ENCODE results near the gene DIP2C. TPM values are rescaled to one million over a fixed set of nuclear protein-coding genes. Genes with fewer than 3 reads are reported as not detected.

DIP2C gene
- total RNA-seq, 1 experiment from 2014 or later: 11.4 TPM

- H3K4me1 ChIP-seq: no peaks in the 10 kb centered on the region
- no peaks in the 10 kb centered on the region for H3K27me3 ChIP-seq (replicated peaks; ENCODE audit: control insufficient read depth, insufficient read depth, low read length)
- CTCF ChIA-PET: no interaction called here
- no peaks in the 10 kb centered on the region for H3K36me3 ChIP-seq (ENCODE audit: control insufficient read depth, insufficient read depth, low read length)
- no peaks in the 10 kb centered on the region for H3K27me3 Mint-ChIP-seq (ENCODE audit: insufficient read depth, unreplicated experiment)
- intact Hi-C loops (cut with micrococcal nuclease; ENCODE audit: unreplicated experiment): no loop called here
- H3K4me1 Mint-ChIP-seq (ENCODE audit: low read depth, unreplicated experiment): peaks cover 7% of the 10 kb centered on the region
- POLR2A ChIA-PET: no interaction called here
- no peak for TF ChIP-seq CTCF (IDR thresholded peaks at IDR 0.05; ENCODE audit: insufficient read depth in 1 of 2, low read depth in 1 of 2, low read length in 1 of 2, severe bottlenecking in 1 of 2, unreplicated experiment in 1 of 2)
- no TSS peak for BruUV-seq (replicated peaks)
- H3K4me3 Mint-ChIP-seq (ENCODE audit: unreplicated experiment): no peak overlapping the region
- H3K36me3 Mint-ChIP-seq (ENCODE audit: insufficient read depth, unreplicated experiment): no peaks in the 10 kb centered on the region
- H3K4me3 ChIP-seq (ENCODE audit: low read depth, low read length): no peak overlapping the region
- no peak overlapping the region for H3K27ac Mint-ChIP-seq (ENCODE audit: unreplicated experiment)
- H3K9me3 Mint-ChIP-seq (ENCODE audit: unreplicated experiment): no peaks in the 10 kb centered on the region
- no peak for DNase-seq
- no peaks in the 10 kb centered on the region for H3K9me3 ChIP-seq
Observed at GRCh38 chr10:583433-583832, 106.0 kb downstream of the DIP2C start.

GRCh38 chr10:581776-582330 lies 107.6 kb downstream of the DIP2C start:
- H3K27ac Mint-ChIP-seq (ENCODE audit: unreplicated experiment): no peak overlapping the region

GRCh38 chr10:580778-581177 lies 108.7 kb downstream of the DIP2C start:
- TF ChIP-seq CTCF (IDR thresholded peaks at IDR 0.05; ENCODE audit: insufficient read depth in 1 of 2, low read depth in 1 of 2, low read length in 1 of 2, severe bottlenecking in 1 of 2, unreplicated experiment in 1 of 2): no peak
- H3K27me3 ChIP-seq (replicated peaks; ENCODE audit: control insufficient read depth, insufficient read depth, low read length): no peaks in the 10 kb centered on the region
- H3K4me3 ChIP-seq (ENCODE audit: low read depth, low read length): no peak overlapping the region

More at GRCh38 chr10:581776-582330, 107.6 kb downstream of the DIP2C start:
- Histone ChIP-seq H3K4me3 (ENCODE audit: low read depth, low read length) (no peak overlapping the region), H3K27me3 (replicated peaks; ENCODE audit: control insufficient read depth, insufficient read depth, low read length) (no peaks in the 10 kb centered on the region), H3K9me3 (no peaks in the 10 kb centered on the region), H3K4me1 (no peaks in the 10 kb centered on the region), H3K36me3 (ENCODE audit: control insufficient read depth, insufficient read depth, low read length) (no peaks in the 10 kb centered on the region)
- no peak for TF ChIP-seq CTCF (IDR thresholded peaks at IDR 0.05; ENCODE audit: insufficient read depth in 1 of 2, low read depth in 1 of 2, low read length in 1 of 2, severe bottlenecking in 1 of 2, unreplicated experiment in 1 of 2)
- no peaks in the 10 kb centered on the region for H3K27me3 Mint-ChIP-seq (ENCODE audit: insufficient read depth, unreplicated experiment)
- ChIA-PET CTCF (no interaction called here), POLR2A (no interaction called here)
- H3K36me3 Mint-ChIP-seq (ENCODE audit: insufficient read depth, unreplicated experiment): no peaks in the 10 kb centered on the region
- no peak for DNase-seq
- no TSS peak for BruUV-seq (replicated peaks)
- no peak overlapping the region for H3K4me3 Mint-ChIP-seq (ENCODE audit: unreplicated experiment)
- intact Hi-C loops (cut with micrococcal nuclease; ENCODE audit: unreplicated experiment): no loop called here
- peaks cover 7% of the 10 kb centered on the region for H3K4me1 Mint-ChIP-seq (ENCODE audit: low read depth, unreplicated experiment)
- no peaks in the 10 kb centered on the region for H3K9me3 Mint-ChIP-seq (ENCODE audit: unreplicated experiment)

More at GRCh38 chr10:580778-581177, 108.7 kb downstream of the DIP2C start:
- BruUV-seq (replicated peaks): no TSS peak
- Histone ChIP-seq H3K4me1 (0 out of 2 replicates have a peak, but pooled peaks cover 3% of the 10 kb centered on the region), H3K36me3 (ENCODE audit: control insufficient read depth, insufficient read depth, low read length) (no peaks in the 10 kb centered on the region), H3K9me3 (no peaks in the 10 kb centered on the region)
- Mint-ChIP-seq H3K4me3 (ENCODE audit: unreplicated experiment) (no peak overlapping the region), H3K27ac (ENCODE audit: unreplicated experiment) (no peak overlapping the region), H3K9me3 (ENCODE audit: unreplicated experiment) (no peaks in the 10 kb centered on the region), H3K4me1 (ENCODE audit: low read depth, unreplicated experiment) (peaks cover 10% of the 10 kb centered on the region), H3K36me3 (ENCODE audit: insufficient read depth, unreplicated experiment) (no peaks in the 10 kb centered on the region), H3K27me3 (ENCODE audit: insufficient read depth, unreplicated experiment) (no peaks in the 10 kb centered on the region)
- POLR2A ChIA-PET: no interaction called here
- intact Hi-C loops (cut with micrococcal nuclease; ENCODE audit: unreplicated experiment): no loop called here
- DNase-seq: no peak
- CTCF ChIA-PET: no interaction called here
